ENCODE data around the gene DRP2.
"Not testable (repeated sequence)": the region's sequence is repeated elsewhere in the genome, so short reads cannot be mapped to it uniquely, and the experiment has no call there.

DRP2 gene

GRCh38 chrX:101231080-101231479, 11.5 kb downstream of the DRP2 start:
- no peak for DNase-seq (ENCODE audit: extremely low read depth in 1 of 2, low read depth in 1 of 2)

- no peak for DNase-seq (ENCODE audit: extremely low read depth in 1 of 2, low read depth in 1 of 2)
Measured at GRCh38 chrX:101232316-101232715, 12.7 kb downstream of the DRP2 start.

- no peak for DNase-seq (ENCODE audit: extremely low read depth in 1 of 2, low read depth in 1 of 2)
Measured at GRCh38 chrX:101237041-101237440, 17.5 kb downstream of the DRP2 start.

- DNase-seq (ENCODE audit: extremely low read depth in 1 of 2, low read depth in 1 of 2): no peak
Measured at GRCh38 chrX:101241531-101241930, 21.9 kb downstream of the DRP2 start.

- no peak for DNase-seq (ENCODE audit: extremely low read depth in 1 of 2, low read depth in 1 of 2)
Measured at GRCh38 chrX:101252634-101253033, 33.0 kb downstream of the DRP2 start.

- no peak for DNase-seq (ENCODE audit: extremely low read depth in 1 of 2, low read depth in 1 of 2)
Measured at GRCh38 chrX:101257448-101258258, 38.1 kb downstream of the DRP2 start.

- no peak for DNase-seq (ENCODE audit: extremely low read depth in 1 of 2, low read depth in 1 of 2)
Measured at GRCh38 chrX:101258259-101258581, 38.6 kb downstream of the DRP2 start.

GRCh38 chrX:101260435-101260834, 40.8 kb downstream of the DRP2 start:
- DNase-seq (ENCODE audit: extremely low read depth in 1 of 2, low read depth in 1 of 2): no peak

- no peak for DNase-seq (ENCODE audit: extremely low read depth in 1 of 2, low read depth in 1 of 2)
Measured at GRCh38 chrX:101262590-101262989, 43.0 kb downstream of the DRP2 start.

GRCh38 chrX:101263766-101264165, 44.2 kb downstream of the DRP2 start:
- DNase-seq (ENCODE audit: extremely low read depth in 1 of 2, low read depth in 1 of 2): no peak

GRCh38 chrX:101265869-101266428, 46.4 kb downstream of the DRP2 start:
- DNase-seq (ENCODE audit: extremely low read depth in 1 of 2, low read depth in 1 of 2): no peak

- DNase-seq (ENCODE audit: extremely low read depth in 1 of 2, low read depth in 1 of 2): no peak
Measured at GRCh38 chrX:101274198-101274597, 54.6 kb downstream of the DRP2 start.

GRCh38 chrX:101276238-101276637, 56.7 kb downstream of the DRP2 start:
- DNase-seq (ENCODE audit: extremely low read depth in 1 of 2, low read depth in 1 of 2): no peak

GRCh38 chrX:101287402-101287801, 67.8 kb downstream of the DRP2 start:
- DNase-seq (ENCODE audit: extremely low read depth in 1 of 2, low read depth in 1 of 2): no peak

GRCh38 chrX:101290957-101291603, 71.5 kb downstream of the DRP2 start, which contains the start of gene TAF7L:
Gene TAF7L, minus strand, starts transcription at chrX:101291334. Its CDS starts 3,791 bp downstream, at chrX:101287543.
- no peak for DNase-seq (ENCODE audit: extremely low read depth in 1 of 2, low read depth in 1 of 2)

- not testable (repeated sequence) for DNase-seq (ENCODE audit: extremely low read depth in 1 of 2, low read depth in 1 of 2)
Measured at GRCh38 chrX:101295603-101296002, 76.0 kb downstream of the DRP2 start.

GRCh38 chrX:101303790-101304189, 84.2 kb downstream of the DRP2 start:
- no peak for DNase-seq (ENCODE audit: extremely low read depth in 1 of 2, low read depth in 1 of 2)
